ENCODE results near the gene AFF3. TPM values are rescaled to one million over a fixed set of nuclear protein-coding genes. Genes with fewer than 3 reads are reported as not detected.

Gene AFF3
- total and polyA plus RNA-seq, 12 donors, result 0.39 to 16.9 (median 7.0) TPM

DNA sequence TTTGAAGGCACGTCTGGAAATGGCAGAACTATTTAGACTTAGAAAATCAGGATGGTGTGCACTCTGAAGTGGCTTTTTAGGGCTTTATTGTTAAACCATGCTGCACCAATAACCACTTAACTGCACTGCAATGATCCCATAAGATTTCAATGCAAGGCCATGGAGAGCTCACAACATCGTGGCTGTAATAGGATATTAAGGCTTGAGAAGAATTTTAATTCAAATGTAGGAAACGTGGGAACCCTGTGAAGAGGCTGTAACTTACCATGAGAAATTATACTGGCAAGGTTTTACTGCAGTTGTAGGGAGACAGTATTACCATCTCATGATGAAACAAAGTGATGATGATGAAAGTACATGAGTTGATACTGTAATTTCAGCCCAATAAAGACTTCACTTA, 242.5 kb downstream of the AFF3 start:
- no peak overlapping the region for H3K4me3 ChIP-seq
- intact Hi-C loops (cut with DNase I), result no loop called here
- no peaks in the 10 kb centered on the region for H3K27me3 ChIP-seq
- DNase-seq (no peak), ATAC-seq (no peak)
- no peak for TF ChIP-seq CTCF (IDR thresholded peaks at IDR 0.05)
- H3K4me1 ChIP-seq, result peaks cover 0 to 18% (median 3%) of the 10 kb centered on the region in 9 donors
- WGBS, 2 donors, result 89 to 92% methylated on average over 3 of the region's 3 CpGs
- H3K9me3 ChIP-seq, result no peaks in the 10 kb centered on the region
- H3K27ac ChIP-seq, result peak overlapping the region in 1 of 10 donors; percentile 16
- H3K36me3 ChIP-seq, result no peaks in the 10 kb centered on the region

DNA sequence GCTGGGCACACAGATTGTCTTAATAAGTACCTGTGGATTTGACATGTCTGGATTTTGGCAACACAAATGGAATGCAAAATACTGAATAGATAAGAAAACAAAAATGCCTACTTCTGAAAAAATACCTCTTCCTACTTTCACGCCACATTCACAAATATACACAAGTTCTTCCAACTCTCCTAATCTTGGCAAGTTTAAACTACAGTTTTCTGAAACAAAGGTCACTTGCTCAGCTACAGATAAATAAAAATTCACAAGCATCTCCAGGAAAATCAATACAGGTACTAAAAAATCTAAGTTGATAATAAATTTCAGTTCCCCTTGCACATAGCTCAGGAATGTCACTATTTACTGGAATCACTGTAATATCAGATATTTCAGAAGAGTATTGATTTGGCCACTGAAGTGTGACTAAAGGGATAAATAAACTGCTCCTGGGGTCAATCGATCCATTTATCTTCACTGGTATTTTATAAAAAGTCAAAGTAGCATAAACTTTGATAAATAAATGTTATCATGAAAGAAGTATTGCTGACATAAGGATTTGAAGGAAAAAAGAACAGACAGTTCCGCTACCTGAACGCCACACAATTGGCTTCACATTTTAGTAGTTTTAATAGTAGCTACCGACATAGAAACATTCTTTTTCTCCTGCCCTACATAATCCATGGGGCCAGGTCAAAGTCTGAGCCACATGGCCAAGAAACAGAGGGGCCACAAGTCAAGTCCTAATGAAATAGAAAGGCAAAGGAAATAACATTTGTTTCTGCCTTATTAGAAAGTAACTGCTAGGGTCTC, 243.1 kb downstream of the AFF3 start:
- DNase-seq, result no peak
- Histone ChIP-seq H3K27ac (no peak overlapping the region), H3K36me3 (no peaks in the 10 kb centered on the region), H3K9me3 (no peaks in the 10 kb centered on the region), H3K4me1 (peaks cover 0 to 17% (median 3%) of the 10 kb centered on the region in 9 donors), H3K4me3 (no peak overlapping the region), H3K27me3 (no peaks in the 10 kb centered on the region)
- 95 to 97% methylated on average over 5 of the region's 5 CpGs for WGBS, 2 donors
- ATAC-seq, result no peak
- intact Hi-C loops (cut with DNase I), result no loop called here
- TF ChIP-seq CTCF (IDR thresholded peaks at IDR 0.05), result no peak

GRCh38 chr2:99898336-99899048, 243.9 kb downstream of the AFF3 start:
- ATAC-seq (peak in 2 of 8 donors; percentile 14 to 29), DNase-seq (no peak)
- TF ChIP-seq CTCF (IDR thresholded peaks at IDR 0.05), result no peak
- no peaks in the 10 kb centered on the region for H3K27me3 ChIP-seq
- intact Hi-C loops (cut with DNase I), result no loop called here
- no peak overlapping the region for H3K4me3 ChIP-seq
- no peaks in the 10 kb centered on the region for H3K9me3 ChIP-seq
- H3K36me3 ChIP-seq, result no peaks in the 10 kb centered on the region
- H3K27ac ChIP-seq, result no peak overlapping the region
- peaks cover 0 to 9% (median 0%) of the 10 kb centered on the region in 9 donors for H3K4me1 ChIP-seq
- 90 to 91% methylated on average over 12 of the region's 12 CpGs for WGBS, 2 donors

DNA sequence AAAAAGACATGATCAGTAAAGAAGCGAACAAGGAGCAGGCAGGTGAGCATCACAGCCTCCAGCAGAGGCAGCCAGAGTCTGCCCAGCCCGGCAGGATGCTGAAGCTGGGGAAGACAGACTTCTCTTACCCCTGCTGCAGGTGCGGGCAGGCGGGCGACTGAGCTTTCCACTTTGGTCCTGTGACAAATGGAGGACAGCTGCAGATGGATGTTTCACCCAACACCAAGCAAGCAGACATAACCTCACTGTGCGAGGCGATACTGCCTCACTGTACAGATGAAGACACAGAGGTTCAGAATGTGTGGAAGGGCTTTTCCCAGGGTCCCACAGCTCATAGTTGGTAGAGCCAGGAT, 251.0 kb downstream of the AFF3 start:
- no peaks in the 10 kb centered on the region for H3K27me3 ChIP-seq
- no peak for TF ChIP-seq CTCF (IDR thresholded peaks at IDR 0.05)
- no peak for DNase-seq
- no peaks in the 10 kb centered on the region for H3K36me3 ChIP-seq
- H3K27ac ChIP-seq, result no peak overlapping the region
- no peak overlapping the region for H3K4me3 ChIP-seq
- intact Hi-C loops (cut with DNase I), result no loop called here
- H3K9me3 ChIP-seq, result no peaks in the 10 kb centered on the region
- peaks cover 0 to 10% (median 0%) of the 10 kb centered on the region in 9 donors for H3K4me1 ChIP-seq
- WGBS, 2 donors, result 93 to 94% methylated on average over 7 of the region's 7 CpGs
- ATAC-seq, result peak in 2 of 8 donors; percentile 14 to 16
